HPDE6-E6E7 (cell line): ENCODE results near the gene CDH4.
"Not testable (repeated sequence)": the region's sequence is repeated elsewhere in the genome, so short reads cannot be mapped to it uniquely, and the experiment has no call there.

ENCODE experiments used
- DNase-seq: peaks from one replicate; pipeline ENCODE4 v3.0.0; 2011; ENCODE audit warnings: missing footprints; ENCODE audit errors: extremely low spot score

The CDH4 gene

GRCh38 chr20:61937963-61938838 is 686.1 kb downstream of the CDH4 start:
- no peak for DNase-seq

GRCh38 chr20:61938839-61939690 is 687.0 kb downstream of the CDH4 start:
- no peak for DNase-seq

- DNase-seq = no peak
Observed at GRCh38 chr20:61939691-61940360, 687.8 kb downstream of the CDH4 start.

DNA sequence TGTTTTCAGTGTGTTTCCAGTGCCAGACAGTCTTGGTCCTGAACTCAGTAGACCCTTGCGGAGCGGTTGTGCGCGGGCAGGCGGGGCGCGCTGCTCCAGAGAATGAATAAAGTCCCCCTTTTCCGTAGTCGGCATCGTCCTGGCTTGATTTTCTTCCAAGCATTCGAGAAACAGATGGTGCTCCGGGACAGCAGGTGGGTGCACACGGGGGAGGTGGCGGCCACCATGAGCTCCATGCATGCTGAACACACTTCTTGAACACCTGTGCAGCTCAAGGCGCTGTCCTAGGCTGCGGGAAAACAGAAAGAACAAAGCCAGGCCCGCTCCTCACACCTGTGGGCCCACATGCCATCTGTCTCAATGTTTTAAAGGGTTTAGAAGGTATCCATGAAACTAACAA is 688.4 kb downstream of the CDH4 start:
- DNase-seq = no peak

DNA sequence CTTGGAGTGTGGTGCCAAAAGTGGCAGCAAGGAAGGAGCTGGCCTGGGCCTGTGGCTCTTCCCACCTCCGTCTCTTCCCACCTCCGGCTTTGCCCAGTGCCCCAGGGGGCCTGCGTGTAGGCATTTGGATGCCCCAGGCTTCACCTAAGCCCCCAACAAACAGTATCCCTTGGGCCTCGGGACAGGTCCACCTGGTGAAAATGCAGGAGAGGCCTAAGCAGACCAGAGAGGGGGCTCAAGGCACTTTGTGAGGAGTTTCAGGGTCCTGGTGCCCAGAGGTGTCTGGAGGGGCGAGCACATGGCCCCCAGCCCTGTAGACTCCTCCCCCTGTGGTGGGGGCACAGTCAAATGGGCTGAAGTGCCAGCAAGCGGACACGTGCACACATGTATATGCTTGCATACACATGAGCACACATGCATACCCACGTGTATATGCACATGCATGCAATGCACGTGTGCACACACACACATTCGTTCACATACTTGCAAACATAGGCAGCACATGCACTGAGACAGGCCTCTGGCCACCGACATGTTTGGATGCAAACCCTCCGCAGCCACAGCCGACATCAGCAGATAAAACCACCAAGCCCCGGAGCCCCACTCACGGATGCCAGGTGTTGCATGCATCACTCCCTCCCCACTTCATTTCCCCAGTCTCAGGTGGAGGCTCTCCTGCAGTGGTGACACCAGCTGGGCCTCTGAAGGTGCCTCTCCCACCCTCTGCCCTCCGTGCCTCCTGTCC is 689.1 kb downstream of the CDH4 start:
- DNase-seq = no peak

DNA sequence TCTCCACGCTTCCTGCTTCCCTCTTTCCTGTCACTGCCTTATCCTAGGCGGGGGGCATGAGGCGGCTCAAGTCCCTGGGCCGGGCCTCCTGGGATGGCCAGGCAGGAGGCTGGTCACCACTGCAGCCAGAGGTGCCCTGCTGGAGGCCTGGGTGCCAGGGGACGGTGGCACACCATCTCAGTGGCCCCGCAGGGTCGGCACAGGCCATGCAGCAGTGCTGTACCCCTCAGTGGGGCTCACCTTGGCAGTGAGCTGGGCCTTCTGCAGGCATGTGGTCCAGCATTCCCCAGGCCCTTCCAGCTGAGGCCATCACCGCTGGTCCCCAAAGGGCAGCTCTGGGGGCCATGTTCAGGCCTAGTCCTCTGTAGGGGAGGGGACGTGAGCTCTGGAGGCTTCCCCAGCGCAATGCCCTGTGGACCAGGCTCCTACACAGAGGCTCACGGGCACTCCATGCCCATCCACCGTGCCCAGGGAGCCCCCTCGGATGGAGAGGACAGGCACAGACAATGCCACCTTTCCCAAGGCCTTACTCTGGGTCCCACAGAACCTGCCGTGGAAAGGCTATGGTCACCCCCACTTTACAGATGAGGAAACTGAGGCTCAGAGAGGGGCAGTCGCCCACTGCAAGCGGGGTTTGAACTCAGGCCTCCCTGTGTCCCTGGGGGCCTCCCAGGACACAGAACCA is 689.8 kb downstream of the CDH4 start:
- no peak for DNase-seq

GRCh38 chr20:61942526-61942925 is 690.5 kb downstream of the CDH4 start:
- no peak for DNase-seq

GRCh38 chr20:61944967-61945366 is 692.9 kb downstream of the CDH4 start:
- not testable (repeated sequence) for DNase-seq

DNA sequence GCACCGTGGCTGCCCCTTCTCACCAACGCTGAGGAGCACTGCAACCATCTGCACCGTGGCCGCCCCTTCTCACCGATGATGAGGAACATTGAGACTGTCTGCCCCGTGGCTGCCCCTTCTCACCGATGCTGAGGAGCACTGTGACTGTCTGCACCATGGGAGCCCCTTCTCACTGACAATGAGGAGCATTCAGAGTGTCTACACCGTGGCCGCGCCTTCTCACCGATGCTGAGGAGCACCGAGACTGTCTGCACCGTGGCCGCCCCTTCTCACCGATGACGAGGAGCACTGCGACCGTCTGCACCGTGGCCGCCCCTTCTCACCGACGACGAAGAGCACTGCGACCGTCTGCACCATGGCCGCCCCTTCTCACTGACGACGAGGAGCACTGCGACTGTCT is 693.4 kb downstream of the CDH4 start:
- not testable (repeated sequence) for DNase-seq

GRCh38 chr20:61948056-61948455 is 696.0 kb downstream of the CDH4 start:
- DNase-seq = not testable (repeated sequence)

DNA sequence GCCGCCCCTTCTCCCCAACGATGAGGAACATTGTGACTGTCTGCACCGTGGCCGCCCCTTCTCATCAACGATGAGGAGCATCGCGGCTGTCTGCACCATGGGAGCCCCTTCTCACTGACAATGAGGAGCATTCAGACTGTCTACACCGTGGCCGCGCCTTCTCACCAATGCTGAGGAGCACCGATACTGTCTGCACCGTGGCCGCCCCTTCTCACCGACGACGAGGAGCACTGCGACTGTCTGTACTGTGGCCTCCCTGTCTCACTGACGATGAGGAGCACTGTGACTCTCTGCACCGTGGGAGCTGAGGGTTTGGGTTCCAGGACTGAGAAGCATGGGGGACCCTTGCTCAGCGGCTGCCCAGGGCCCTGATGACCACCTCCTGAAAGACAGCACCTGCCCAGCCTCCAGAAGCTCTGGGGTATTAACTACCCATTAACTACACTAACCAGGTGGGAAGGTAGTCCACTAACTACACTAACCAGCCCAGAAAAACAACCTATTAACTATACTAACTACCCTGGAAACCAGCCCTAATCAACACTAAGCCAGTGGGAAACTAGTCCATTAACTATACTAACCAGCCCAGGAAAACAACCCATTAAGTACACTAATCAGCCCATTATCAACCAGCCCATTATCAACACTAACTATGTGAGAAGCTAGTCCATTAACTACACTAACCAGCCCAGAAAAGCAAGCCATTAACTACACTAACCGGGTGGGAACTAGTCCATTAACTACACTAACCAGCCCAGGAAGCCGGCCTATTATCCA is 696.7 kb downstream of the CDH4 start:
- no peak for DNase-seq

DNA sequence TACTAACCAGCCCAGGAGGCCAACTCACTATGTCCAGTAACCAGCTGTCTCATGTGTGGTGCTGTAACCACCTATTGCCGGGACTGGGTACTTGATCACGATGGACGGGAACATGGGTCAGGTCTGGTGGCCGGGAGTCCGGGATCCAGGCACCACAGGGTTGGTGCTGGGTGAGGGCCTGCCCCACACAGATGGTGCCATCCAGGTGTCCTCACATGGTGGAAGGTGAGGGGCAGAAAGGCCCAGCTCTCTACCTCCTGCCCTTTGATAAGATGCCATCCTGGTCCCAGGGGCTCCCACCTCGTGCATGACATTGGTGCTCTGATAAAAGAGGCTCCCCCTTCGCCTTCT is 697.3 kb downstream of the CDH4 start:
- no peak for DNase-seq

- no peak for DNase-seq
Observed at GRCh38 chr20:61949714-61950640, 697.9 kb downstream of the CDH4 start.

DNA sequence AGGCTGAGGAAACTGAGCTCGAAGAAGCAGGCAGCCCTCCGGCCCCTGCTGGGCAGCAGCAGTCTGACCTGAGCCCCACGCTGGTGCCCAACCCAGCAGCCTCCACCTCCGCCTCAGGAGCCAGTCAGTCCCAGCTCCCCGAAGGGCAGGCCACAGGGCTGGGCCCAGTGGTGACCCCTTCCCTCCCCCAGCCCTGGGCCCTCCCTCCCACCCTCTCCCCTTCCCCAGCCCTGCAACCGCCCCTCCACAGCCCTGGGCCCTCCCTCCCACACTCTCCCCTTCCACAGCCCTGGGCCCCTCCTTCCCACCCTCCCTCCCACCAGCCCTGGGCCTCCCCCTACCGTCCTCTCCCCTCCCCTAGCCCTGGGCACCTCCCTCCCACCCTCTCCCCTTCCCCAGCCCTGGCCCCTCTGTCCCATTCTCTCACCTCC is 698.6 kb downstream of the CDH4 start:
- no peak for DNase-seq

DNA sequence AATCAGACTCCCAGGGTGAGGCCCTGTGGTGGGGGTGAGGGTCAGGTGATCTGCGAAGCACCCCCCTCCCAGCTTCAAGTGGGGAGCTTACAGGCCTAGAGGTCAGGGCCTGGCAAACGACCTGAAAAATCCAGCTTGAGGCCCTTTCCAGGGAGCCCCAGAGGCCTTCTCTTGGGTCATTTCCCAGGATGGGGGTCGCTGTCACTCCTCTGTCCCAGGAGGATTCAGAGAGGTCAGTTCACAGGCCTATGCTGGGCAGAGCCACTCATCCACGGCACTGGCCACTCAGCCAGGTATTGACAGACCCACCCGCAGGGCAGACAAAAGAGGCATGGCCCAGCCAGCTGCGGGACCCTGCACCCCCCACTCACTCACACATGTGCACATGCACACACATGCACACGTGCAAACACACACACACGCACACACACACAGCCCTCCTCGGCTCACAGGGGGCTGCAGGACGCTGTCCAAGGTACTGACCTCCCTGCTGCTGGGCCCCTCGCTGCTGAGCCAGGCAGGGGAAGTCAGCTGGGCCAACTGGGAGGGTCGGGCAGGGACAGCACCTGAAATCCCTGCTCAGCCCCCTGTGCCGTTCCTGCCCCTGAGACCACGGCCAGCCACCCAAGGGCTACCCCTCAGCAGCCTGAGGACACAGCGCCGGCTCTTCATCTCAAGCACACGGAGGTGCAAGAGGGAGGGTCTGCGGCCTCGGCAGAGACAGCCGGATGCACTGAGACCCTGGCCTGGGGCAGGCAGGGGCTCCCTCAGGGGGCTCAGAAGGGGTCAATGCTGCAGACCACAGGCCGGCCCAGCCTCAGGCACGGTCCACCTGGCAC is 699.9 kb downstream of the CDH4 start:
- DNase-seq = no peak

- no peak for DNase-seq
Observed at GRCh38 chr20:61953037-61954021, 701.3 kb downstream of the CDH4 start.
